GM18870 (cell line): ENCODE measurements around the gene OCA2.
"Not testable (repeated sequence)": the region's sequence is repeated elsewhere in the genome, so short reads cannot be mapped to it uniquely, and the experiment has no call there.

Source experiments
- ATAC-seq: cut with Tn5 transposase; IDR thresholded peaks from one replicate; pipeline ENCODE4 v1.9.1; 2021; ENCODE audit warnings: moderate library complexity; ENCODE audit not compliant: unreplicated experiment

OCA2 gene

DNA sequence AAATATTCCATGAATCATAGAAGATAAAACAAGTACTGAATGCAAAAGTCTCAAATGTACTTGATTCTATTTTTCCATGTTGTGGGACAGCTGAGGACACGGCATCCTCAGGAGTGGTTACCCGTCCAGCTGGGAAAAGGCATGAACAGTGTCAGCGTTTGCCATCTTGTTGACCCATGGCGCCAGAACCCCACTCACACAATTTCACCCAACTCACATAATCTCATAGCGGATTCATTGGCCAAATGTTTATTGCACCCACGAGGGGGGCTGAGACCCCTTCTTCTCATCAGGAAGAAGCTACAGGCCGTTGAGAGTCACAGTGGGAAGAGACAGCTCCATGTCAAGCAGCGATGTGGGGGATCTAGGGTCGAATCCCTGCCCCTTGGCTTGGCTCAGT, 72.9 kb downstream of the OCA2 start:
- no peak for ATAC-seq

DNA sequence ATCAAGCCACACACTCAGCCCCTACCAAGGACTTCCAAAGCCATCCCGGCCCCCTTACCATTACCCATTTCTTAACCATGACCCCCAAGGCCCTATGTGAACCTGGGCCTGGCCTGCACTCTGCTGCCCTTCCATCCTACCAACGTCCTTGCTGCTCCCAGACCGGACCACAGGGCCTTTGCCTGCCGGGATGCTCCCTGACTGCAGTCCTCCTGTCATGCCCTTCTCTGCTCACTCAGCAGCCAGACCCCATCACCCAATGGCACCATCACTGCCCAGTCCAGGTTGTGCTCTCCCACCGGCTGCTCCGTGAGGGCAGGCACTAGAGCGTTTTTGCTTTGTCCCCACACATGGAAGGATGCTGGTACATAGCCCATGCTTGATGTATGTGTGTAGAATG, 73.7 kb downstream of the OCA2 start:
- no peak for ATAC-seq

DNA sequence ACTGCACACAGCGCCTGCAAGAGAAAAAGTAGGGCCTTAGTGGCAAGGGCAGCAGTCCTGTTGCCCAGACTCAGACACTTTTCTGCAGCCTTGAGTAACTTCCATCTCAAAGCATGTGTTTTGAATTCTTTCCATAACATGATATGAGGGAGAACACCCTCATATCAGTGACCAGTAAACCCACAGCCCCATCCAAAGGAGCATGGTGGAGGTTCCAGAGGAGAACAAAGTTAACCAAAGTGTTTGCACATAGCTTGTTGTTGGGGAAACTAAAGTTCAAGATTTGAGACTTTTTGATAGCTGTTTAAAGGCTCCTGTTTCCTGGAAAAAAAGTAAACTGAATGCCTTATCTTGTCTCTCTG, 74.2 kb downstream of the OCA2 start:
- no peak for ATAC-seq

DNA sequence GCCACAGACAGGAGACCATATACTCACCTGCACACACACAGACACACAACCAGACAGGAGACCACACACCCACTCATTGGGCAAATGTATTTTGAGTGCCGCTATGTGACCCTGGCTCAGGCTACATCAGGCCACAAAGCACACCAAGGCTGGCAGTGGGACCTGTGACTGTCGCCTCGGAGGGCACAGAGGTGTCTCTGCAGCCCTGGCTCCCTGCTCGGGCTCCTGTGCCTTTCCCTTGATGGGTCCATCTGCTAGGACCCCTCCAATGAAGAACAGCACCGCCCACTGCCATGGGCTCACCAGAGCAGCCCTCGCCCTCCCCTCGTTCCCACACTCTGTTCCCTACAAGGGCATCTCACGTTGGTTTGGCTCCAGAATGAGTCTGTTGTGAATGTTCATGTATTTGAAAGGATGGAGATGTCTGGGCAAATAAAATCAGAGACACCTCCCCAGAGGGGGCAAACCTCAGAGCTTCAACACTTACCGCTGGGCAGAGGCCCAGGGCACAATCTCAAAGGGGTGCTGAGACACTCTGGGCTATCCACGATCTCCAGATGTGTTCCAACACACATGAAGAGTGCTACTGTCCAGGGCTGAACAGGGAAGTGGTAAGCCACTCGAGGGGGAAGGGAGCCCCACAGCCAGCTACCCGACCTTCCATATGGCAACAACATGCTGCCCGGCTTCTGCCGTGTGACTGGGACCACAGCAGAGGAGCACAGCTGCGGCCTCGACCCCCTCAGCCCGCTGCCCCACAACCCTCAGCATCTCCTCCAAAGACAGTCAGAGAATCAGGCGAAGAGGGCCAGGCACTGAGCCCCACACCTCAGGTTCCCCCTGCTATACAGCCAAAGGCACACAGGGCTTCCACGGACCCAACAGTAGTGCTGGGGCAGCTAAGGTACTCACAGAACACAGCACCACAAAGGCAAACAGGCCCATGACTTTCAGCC, 74.9 kb downstream of the OCA2 start:
- no peak for ATAC-seq

DNA sequence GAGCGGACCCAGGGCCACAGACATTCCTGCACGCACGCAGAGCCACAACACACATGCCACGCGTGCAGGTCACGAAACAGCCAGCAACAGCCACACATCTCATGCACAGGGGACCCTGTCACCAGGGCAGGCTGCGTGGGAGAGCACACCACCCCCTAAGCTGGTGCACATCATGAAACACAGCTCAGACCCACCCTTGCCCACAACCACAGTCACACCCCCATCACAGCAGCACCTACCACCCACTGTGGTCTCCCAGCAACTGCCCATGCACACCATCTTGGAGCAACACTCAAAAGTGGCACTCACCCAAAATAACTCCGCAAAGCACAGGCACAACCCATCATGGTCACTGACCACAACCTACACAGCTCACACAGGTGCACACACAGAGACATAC, 75.7 kb downstream of the OCA2 start:
- no peak for ATAC-seq

DNA sequence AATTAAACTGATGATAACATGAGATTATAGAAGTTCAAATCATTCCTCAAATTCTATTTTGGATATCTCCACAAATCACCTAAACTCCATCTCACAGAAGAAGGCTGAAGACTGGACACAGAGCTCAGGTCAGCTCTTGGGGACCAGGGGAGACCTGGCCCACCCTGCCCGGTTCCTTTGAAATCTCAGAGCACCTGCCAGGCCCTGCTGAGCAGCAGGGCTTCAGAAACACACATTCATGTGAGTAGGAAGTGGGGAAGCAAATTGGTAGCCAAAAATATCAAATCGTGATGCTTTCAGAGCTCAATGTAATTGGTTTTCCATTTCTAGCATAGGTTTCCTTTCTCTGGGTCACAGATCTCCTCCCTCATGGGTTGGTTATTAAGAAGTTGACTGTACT, 76.2 kb downstream of the OCA2 start:
- ATAC-seq = no peak

DNA sequence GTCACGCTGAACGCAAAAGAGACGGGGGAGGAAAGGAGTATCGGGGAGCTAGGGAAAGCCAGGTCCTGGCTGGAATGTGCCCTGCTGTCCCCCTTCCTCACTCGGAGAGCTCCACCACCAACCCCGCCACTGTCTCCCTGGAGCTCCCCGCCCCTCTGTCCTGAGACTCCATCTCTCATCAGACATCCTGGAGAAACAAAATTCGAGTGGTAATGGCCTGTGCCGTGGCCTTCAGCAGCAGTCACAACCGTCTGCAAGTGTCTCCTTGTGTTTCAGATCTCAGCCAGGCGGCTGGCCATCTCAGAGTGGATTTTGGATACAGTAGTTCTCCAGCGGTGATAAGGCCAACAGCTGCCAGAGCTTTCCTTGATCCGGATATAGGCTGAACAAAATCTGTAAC, 76.9 kb downstream of the OCA2 start:
- ATAC-seq = no peak

DNA sequence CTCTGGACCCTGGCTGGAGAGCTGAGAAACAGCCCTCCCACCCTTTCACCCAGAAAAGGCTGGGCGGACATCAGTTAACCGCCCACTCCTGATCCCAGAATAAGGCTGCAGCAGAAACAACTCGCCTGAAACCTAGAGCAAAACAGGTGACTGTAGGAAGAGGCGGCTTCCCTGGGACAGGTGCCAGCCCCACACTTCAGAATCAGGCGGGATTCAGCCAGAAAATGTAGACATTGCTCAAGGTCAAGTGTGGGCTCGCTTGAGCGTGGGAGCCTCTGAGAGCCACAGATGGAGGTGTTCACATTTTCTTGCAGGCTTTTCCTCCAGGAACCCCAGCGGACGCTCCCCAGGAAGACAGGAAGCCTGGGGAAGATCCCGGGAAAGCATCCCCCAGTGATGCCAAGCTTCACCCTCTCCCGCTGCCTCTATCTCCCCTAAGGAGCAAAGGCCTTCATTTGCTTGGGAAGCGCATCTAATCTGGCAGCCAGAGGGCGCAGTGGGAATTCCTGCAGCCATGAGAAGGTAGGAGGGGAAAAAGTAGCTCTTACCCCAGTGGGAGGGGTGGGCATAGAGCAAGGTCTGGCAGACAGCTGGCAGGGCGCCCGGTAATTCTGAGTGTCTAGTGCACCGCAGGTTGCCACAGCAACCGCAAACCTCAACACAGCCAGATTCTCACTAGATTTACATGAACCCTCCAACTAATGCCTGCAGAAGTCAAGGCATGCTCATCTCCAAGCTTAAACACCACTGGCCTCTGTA, 77.7 kb downstream of the OCA2 start:
- ATAC-seq = no peak

DNA sequence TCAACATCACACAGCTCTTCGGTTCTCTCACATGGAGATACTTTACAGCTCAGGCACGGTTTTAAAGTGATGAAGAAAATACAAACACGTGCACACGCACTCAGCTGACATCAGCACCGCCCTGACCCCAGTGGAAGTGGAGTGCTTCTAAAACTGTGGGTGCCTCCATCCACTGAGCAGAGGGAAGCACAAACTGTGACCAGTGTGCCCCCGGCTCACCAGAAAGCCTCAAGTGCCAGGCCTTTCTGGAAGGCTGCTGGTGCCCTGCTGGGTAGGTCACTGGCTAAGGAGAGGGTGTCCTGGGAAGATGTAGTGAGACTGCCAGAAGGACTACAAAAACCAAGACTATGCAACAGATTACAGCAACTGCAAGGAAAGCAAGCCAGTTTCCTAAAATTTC, 78.5 kb downstream of the OCA2 start:
- no peak for ATAC-seq

DNA sequence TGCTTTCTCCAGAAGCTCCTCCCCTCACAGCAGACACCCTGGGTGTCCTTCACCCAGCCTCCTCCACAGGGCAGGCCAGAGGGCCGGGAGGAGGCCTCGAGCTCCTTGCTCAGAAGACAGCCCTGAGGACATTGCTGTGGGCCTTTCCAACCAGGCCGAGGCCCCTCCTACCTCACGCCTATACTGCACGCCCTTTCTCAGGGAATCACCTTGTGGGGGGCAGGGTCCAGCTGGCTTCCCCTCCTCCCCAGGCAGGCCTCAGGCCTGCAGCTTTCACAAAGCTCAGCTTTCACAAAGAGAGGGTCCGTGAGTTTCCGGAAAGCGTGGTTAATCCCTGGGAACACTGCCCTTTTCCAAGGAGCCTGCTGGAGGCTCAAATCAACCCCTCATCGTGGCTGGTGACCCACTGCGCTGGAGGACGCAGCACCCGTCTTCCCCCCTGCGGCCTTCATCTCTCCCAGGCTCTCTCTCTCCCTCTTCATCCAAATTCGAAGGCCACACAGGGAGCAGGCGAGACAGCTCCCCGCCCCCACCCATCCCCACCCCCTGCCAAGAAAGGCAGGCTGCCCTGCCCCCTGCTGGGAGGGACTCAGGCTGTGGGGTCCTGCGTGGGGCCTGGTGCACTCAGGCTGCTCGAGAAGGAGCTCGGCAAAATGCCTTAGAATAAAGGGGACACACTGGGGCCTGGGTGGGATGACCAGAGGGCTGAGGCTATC, 79.4 kb downstream of the OCA2 start:
- no peak for ATAC-seq

DNA sequence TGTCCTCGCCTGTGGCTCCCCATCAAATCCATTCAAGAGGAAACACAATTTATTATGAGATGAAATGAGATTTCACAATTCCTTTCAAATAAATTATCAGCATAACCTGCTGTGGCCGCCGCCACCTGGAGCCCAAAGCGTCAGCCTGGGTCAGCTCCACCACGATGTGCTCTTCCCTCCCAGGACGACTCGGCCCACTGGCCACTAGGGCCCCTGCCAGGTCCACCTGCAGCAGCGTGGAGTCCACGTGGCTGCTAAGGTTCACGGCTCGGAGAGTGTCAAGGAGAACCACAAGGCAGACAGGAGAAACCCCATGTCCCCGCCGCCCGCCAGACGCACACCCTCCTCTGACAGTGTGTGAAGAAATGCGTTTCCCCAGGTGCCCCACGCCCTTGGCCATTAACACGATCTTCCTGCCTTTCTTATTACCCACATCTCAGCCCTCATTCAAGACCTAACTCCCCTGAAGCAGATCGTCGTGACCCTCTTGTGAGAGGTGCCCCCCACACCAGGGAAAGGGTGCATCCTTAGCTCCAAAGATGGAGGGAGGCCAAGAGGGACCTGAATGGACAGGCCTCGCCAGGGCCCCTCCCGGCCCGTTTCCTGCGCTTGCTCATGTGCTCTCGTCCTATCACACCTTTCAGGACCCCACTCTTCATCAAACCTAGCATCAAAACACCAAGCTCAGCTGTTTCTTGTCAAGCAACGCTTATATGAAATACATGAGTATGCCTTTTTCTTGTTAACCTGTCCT, 80.6 kb downstream of the OCA2 start:
- ATAC-seq = no peak

DNA sequence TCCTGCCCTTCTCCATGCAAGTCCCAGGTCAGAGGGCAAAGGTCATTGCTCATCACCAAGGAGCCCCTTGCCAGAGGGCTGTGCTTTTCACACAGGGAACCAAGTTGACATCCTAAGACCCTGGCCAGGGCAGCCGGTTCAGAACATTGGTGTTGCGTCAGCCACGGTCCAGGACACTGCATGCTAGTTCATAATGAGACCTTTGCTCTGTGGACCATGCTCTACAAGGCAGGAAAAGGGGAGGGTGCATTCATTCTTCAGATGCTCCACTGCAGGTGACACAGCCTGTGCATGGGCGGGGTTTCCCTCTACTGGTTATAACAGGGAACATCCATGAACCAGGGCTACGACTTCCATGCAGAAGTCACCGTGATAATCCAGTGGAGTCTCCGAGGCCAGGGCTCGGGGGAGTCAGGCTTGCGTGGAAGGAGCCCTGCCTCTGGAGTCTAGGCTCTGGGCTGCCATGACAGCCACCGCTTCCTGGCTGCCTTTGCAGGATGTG, 81.6 kb downstream of the OCA2 start:
- no peak for ATAC-seq

DNA sequence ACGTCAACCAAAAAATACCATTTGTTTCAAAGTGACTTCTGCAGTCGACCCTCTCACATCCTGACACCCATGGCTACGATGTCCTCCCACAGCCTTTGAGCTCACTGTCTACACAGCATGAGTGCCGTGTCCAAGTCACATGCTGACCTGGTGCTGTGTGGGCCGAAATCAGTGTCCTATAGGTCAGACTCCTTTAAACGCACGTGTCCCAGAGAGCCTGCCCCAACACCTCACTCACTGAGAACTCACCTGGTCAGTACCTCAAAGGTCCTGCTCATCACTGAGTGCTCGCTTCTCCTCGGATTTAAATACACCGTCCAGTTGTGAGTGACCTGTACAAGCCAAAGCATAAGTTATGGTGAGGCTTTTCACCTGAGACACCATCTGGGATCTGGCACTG, 83.3 kb downstream of the OCA2 start:
- no peak for ATAC-seq

DNA sequence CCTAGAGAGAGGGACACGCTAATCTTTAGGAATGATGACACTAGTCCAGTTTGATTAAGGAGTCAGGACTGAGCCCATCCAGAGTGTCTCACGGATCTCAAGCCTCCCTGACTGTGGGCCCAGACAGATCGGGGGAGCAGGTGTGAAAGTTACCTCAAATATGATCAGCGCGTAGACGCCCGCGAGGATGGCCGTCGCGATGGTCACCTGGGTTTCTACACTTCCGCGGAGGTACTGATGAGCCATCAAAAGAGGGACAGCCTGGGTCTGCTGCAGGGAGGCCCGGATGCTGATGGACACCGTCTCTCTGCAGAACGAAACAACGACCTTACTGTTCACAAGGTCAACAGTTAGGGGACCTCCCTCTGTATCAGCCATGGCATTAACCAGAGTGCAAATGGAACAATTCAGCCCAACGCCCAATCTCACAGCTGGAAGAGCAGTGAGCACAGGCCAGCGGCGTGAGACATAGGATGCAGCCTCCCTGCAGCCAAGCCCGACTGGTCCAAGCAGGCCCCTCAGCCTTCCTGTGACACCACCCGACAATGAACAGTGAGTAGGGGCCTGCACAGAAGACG, 84.4 kb downstream of the OCA2 start:
- no peak for ATAC-seq

DNA sequence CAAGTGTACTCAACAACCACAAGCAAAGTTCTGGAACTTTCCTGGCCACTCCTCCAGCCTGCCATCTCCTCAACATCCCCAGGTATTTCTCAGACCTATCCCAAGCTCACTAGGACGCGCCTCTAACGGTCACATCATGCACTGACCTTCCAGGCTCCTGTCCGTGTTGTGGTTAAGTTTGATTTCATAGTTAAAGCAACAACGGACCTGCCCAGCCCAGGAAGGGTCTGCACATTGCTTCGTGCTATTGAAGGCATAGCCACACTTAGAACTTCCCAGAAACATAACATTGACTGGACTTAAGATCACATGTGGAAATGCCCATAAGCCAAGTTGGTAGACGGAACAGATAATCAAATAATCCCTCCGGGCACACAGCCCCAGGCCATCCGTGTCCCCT, 85.1 kb downstream of the OCA2 start:
- ATAC-seq = no peak

DNA sequence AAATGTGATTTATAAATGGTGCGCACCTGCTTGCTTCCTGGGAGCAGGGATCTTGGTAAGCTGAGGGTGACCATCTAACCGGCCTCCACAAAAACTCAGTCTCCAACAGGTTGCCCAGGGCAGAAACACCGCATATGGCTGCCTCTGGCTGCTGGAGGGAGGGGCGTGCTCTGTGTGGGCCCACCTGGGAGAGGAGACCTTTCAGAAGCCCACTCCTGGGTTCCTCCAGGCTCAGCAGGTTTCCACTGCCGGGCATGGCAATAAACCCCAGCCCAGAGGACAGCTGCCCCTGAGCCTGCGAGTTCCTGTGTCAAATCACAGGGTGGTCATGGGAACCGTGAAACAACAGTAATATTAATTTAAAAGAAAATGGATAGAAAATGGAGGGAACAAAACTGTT, 85.6 kb downstream of the OCA2 start:
- ATAC-seq = no peak

DNA sequence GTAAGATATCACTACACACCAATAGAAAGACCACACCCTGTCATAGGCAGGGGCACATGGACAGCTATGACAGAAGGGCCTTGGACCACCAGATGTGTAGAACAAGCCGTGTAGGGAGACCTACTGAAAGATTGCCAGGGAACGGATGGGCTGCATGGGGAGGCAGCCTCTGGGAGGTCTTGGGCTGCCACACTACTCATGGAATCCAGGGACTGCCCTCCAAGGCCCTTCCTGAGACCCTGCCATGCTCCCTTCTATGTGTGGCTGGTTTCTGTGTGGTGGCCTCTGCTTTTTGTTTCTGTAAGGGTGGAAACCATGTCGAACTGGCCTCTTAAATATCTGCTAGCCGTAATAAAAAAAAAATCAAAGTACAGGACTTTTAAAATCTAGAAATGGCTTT, 86.9 kb downstream of the OCA2 start:
- no peak for ATAC-seq

DNA sequence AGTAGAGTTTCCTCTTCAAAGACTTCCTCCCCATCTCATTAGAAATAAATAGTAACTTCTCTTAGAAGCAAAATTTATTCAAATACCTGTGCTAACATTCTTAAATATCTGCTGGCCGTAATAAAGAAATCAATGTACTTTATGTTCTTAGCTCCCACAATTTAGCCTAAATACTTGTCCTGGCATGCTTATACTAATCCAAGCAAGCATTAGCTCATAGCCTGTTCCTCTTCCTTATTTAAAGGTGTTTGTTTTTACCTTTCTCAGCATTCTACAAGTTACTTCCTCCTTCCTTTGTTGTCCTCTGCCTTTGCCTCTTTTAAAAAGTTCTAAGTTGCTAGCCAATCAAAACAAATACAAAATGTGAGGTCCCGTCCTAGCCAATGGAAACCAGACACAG, 90.9 kb downstream of the OCA2 start:
- not testable (repeated sequence) for ATAC-seq

DNA sequence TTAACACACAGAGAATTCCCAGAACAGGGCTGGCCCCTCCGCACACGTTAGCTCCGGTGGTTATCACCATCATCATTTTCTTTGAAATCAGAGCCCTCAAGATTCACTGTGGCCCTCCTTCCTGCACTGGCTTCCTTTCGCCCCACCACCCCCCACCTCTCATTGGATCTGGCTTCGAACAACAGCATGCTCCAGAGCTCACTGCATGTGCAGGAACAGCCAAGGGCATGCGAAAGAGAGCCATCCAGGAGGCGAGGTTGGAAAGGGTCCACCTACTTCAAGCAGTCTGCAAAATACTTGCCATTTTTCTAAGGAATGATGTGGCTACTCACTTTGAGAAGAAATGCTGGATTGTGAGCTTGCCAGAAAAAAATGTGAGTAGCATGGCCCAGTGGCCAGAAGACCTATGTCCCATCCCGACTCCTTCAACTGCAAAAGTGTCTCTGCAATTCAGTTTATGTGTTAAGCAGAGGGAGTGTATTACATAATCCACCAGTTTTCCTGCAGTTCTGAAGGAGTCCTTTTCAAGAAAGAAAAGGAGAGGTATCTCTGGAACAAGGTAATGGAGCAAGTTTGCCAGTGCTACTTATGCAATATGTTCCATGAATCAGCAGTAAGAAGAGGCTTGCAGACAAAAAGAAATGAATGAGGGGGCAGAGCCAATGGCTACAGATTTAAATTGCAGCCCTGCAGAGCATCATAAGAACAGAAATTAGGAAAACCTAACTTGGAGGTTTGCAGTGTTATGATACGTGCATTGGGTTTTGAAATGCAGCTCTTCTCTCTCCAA, 92.8 kb downstream of the OCA2 start:
- no peak for ATAC-seq
